Mesenchymal stem cell (in vitro differentiated cells and primary cell): ENCODE data around the gene ACY1.
A peak's percentile ranks its signal among the peaks of the same experiment; 100 is the strongest.

ENCODE experiments used
- DNase-seq: peaks from one replicate; pipeline ENCODE4 v3.0.0-alpha.2; 2013
- H2AFZ ChIP-seq: one replicate; pipeline ENCODE4 v1.6.1; 2013; ENCODE audit warnings: low read depth, mild to moderate bottlenecking, control low read depth, inconsistent platforms, low read length, moderate library complexity
- H2AK5ac ChIP-seq: 2 replicates; pipeline ENCODE4 v1.6.1; 2013; ENCODE audit warnings: low read length, moderate library complexity, mild to moderate bottlenecking, inconsistent platforms; ENCODE audit not compliant: severe bottlenecking
- H2BK120ac ChIP-seq: one replicate; pipeline ENCODE4 v1.6.1; 2013; ENCODE audit warnings: low read depth, mild to moderate bottlenecking, inconsistent platforms, low read length, moderate library complexity
- H2BK12ac ChIP-seq, 2 experiments: one replicate each; pipeline ENCODE4 v1.6.1; 2013; ENCODE audit warnings: inconsistent platforms in 2 of 2, low read length in 2 of 2, mild to moderate bottlenecking in 2 of 2, moderate library complexity in 2 of 2, control low read depth in 1 of 2
- H2BK15ac ChIP-seq: one replicate; pipeline ENCODE4 v1.6.1; 2013; ENCODE audit warnings: mild to moderate bottlenecking, low read depth, inconsistent platforms; ENCODE audit not compliant: poor library complexity, severe bottlenecking
- H2BK5ac ChIP-seq: 2 replicates; pipeline ENCODE4 v1.6.1; 2013; ENCODE audit warnings: low read depth, mild to moderate bottlenecking, low read length, control low read depth, inconsistent platforms; ENCODE audit not compliant: poor library complexity, severe bottlenecking
- H3K14ac ChIP-seq, 2 experiments: one replicate each; pipeline ENCODE4 v1.6.1; 2013; ENCODE audit warnings: inconsistent platforms in 2 of 2, low read length in 2 of 2, control low read depth in 1 of 2, mild to moderate bottlenecking in 1 of 2, moderate library complexity in 1 of 2
- H3K18ac ChIP-seq, 2 experiments: one replicate each; pipeline ENCODE4 v1.6.1; 2013; ENCODE audit warnings: inconsistent platforms in 2 of 2, low read length in 2 of 2, control low read depth in 1 of 2, low read depth in 1 of 2, mild to moderate bottlenecking in 1 of 2
- H3K23ac ChIP-seq, 2 experiments: one replicate each; pipeline ENCODE4 v1.6.1; 2013; ENCODE audit warnings: inconsistent platforms in 2 of 2, low read length in 2 of 2, mild to moderate bottlenecking in 2 of 2, moderate library complexity in 2 of 2, control low read depth in 1 of 2
- H3K27ac ChIP-seq: 2 replicates; pipeline ENCODE4 v1.5.1; 2013; ENCODE audit warnings: mild to moderate bottlenecking, moderate library complexity, low read length, control low read depth, inconsistent platforms; ENCODE audit not compliant: poor library complexity, severe bottlenecking
- H3K27me3 ChIP-seq, 2 experiments: 2 replicates each; pipeline versions ENCODE4 v1.6.1 to v1.7.0; 2013; ENCODE audit warnings: low read length in 2 of 2, mild to moderate bottlenecking in 2 of 2, moderate library complexity in 2 of 2, control low read depth in 1 of 2, inconsistent platforms in 1 of 2; ENCODE audit not compliant: control insufficient read depth in 1 of 2, insufficient read depth in 1 of 2
- H3K36me3 ChIP-seq, 2 experiments: 2 replicates each; pipeline versions ENCODE4 v1.6.1 to v1.7.0; 2013; ENCODE audit warnings: low read length in 2 of 2, control low read depth in 1 of 2, inconsistent platforms in 1 of 2, low read depth in 1 of 2, mild to moderate bottlenecking in 1 of 2; ENCODE audit not compliant: insufficient read depth in 2 of 2, control insufficient read depth in 1 of 2
- H3K4ac ChIP-seq, 2 experiments: one replicate each; pipeline ENCODE4 v1.6.1; 2013; ENCODE audit warnings: inconsistent platforms in 2 of 2, low read length in 2 of 2, mild to moderate bottlenecking in 2 of 2, moderate library complexity in 2 of 2, control low read depth in 1 of 2, low read depth in 1 of 2
- H3K4me1 ChIP-seq: 2 replicates; pipeline ENCODE4 v1.6.1; 2013; ENCODE audit warnings: low read depth, low read length, control low read depth; ENCODE audit not compliant: control insufficient read depth, insufficient read depth
- H3K4me2 ChIP-seq: 2 replicates; pipeline ENCODE4 v1.6.1; 2013; ENCODE audit warnings: low read length, mild to moderate bottlenecking, inconsistent platforms; ENCODE audit not compliant: poor library complexity, severe bottlenecking
- H3K4me3 ChIP-seq, 2 experiments: 2 replicates each; pipeline versions ENCODE4 v1.5.1 to v1.7.0; 2013; ENCODE audit warnings: low read length in 2 of 2, mild to moderate bottlenecking in 2 of 2, control low read depth in 1 of 2, low read depth in 1 of 2; ENCODE audit not compliant: insufficient read depth in 1 of 2
- H3K79me1 ChIP-seq: replicated peaks from 2 replicates; pipeline ENCODE4 v1.6.1; 2013; ENCODE audit warnings: mild to moderate bottlenecking, control low read depth, low read length, inconsistent platforms; ENCODE audit not compliant: poor library complexity, severe bottlenecking
- H3K9ac ChIP-seq: 2 replicates; pipeline ENCODE4 v1.7.0; 2013; ENCODE audit warnings: mild to moderate bottlenecking, low read length, moderate library complexity
- H3K9me3 ChIP-seq: 2 replicates; pipeline ENCODE4 v1.7.0; 2013; ENCODE audit warnings: mild to moderate bottlenecking, low read length; ENCODE audit not compliant: control insufficient read depth
- H4K8ac ChIP-seq: one replicate; pipeline ENCODE4 v1.6.1; 2013; ENCODE audit warnings: inconsistent platforms, mild to moderate bottlenecking, low read length, moderate library complexity
- H4K91ac ChIP-seq: one replicate; pipeline ENCODE4 v1.6.1; 2013; ENCODE audit warnings: mild to moderate bottlenecking, low read length, inconsistent platforms
- WGBS: methylation state at CpG from one replicate; pipeline ENCODE4 v1.1.7; 2013; ENCODE audit warnings: mixed read lengths; 5-methylcytosine and 5-hydroxymethylcytosine counted together

The ACY1 gene

DNA sequence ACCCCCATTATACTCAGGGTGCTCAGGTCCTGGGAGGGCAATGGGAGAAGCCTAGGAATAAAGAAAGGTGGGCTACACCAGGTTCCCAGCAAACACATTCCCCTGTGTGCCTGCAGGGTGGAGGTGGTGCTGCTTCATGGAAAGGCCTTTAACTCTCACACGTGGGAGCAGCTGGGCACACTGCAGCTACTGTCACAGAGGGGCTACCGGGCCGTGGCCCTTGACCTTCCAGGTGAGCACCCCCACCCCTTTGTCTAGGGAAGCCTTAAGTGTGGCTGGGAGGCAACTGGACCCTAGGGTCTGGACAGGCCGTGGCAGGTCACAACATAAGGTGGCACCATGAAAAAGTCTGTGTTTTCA is 5.2 kb upstream of the ACY1 start:
- H2BK120ac ChIP-seq = no peak overlapping the region
- H3K27me3 ChIP-seq = no peaks in the 10 kb centered on the region
- H3K4me3 ChIP-seq = no peak overlapping the region
- 78% methylated on average over 3 of the region's 4 CpGs for WGBS
- H3K23ac ChIP-seq = no peak overlapping the region
- H3K9ac ChIP-seq = no peak overlapping the region
- no peak overlapping the region for H2AFZ ChIP-seq
- H3K36me3 ChIP-seq = peaks cover 0 to 12% of the 10 kb centered on the region in 2 experiments
- no peak overlapping the region for H2BK15ac ChIP-seq
- no peak overlapping the region for H4K8ac ChIP-seq
- H3K4me1 ChIP-seq = peaks cover 28% of the 10 kb centered on the region
- no peak overlapping the region for H3K4me2 ChIP-seq
- H3K18ac ChIP-seq = no peak overlapping the region
- H3K9me3 ChIP-seq = no peaks in the 10 kb centered on the region
- H3K4ac ChIP-seq = no peak overlapping the region
- no peak overlapping the region for H3K14ac ChIP-seq
- no peak overlapping the region for H2BK12ac ChIP-seq
- H3K27ac ChIP-seq = no peak overlapping the region
- H2BK5ac ChIP-seq = no peak overlapping the region
- H3K79me1 ChIP-seq = peaks cover 19% of the 10 kb centered on the region
- H2AK5ac ChIP-seq = no peak overlapping the region
- no peak overlapping the region for H4K91ac ChIP-seq
- no peak for DNase-seq

DNA sequence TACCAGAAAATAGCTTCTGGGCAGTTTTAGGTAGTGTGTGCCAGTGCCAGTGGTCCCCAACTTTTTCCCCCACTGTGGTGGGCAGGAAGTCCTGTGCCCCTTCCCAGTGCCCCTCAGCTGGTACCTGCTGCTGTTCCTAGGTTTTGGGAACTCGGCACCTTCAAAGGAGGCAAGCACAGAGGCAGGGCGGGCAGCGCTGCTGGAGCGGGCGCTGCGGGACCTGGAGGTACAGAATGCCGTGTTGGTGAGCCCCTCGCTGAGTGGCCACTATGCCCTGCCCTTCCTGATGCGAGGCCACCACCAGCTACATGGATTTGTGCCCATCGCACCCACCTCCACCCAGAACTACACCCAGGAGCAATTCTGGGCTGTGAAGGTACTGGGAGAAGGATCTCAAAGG is 3.1 kb upstream of the ACY1 start:
- DNase-seq = no peak
- H2BK120ac ChIP-seq = no peak overlapping the region
- H3K36me3 ChIP-seq = peaks cover 0 to 12% of the 10 kb centered on the region in 2 experiments
- H2AK5ac ChIP-seq = no peak overlapping the region
- H3K18ac ChIP-seq = no peak overlapping the region
- H3K79me1 ChIP-seq = peaks cover 12% of the 10 kb centered on the region
- no peak overlapping the region for H2AFZ ChIP-seq
- H2BK12ac ChIP-seq = no peak overlapping the region
- WGBS = 97% methylated on average over 8 of the region's 10 CpGs
- no peak overlapping the region for H3K4ac ChIP-seq
- H4K91ac ChIP-seq = peak overlapping the region; percentile 8
- H3K27me3 ChIP-seq = no peaks in the 10 kb centered on the region
- no peak overlapping the region for H3K23ac ChIP-seq
- no peak overlapping the region for H3K4me3 ChIP-seq
- no peak overlapping the region for H3K14ac ChIP-seq
- no peak overlapping the region for H2BK5ac ChIP-seq
- H3K4me2 ChIP-seq = no peak overlapping the region
- H3K27ac ChIP-seq = no peak overlapping the region
- H2BK15ac ChIP-seq = no peak overlapping the region
- H3K9me3 ChIP-seq = no peaks in the 10 kb centered on the region
- H4K8ac ChIP-seq = no peak overlapping the region
- H3K9ac ChIP-seq = no peak overlapping the region
- H3K4me1 ChIP-seq = peaks cover 25% of the 10 kb centered on the region

DNA sequence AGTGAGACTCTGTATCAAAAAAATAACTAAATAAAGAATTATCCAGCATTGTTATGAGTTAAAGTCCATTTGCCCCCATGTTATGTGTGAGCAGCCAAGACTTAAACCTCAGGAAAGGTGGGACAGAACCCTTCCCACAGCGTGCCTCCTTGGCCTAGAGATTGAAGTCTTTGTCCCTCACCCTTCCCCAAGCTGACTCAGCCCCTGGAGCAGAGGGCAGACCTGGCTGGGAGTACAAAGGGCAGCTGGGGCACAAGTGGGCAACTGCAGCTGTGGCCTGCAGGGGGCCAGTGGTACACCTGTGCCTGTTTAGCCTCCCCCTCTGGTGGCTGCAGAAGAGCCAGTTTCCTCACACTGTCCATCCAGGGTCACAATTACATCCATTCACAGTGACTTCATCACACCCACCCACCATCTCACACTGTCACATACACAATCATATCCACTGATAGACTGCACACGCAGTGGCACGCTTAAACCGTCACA is 940 bp upstream of the ACY1 start:
- Histone ChIP-seq H2BK15ac (no peak overlapping the region), H3K9ac (peak overlapping the region; percentile 92), H3K79me1 (peaks cover 12% of the 10 kb centered on the region), H2AK5ac (no peak overlapping the region), H3K4me1 (peaks cover 17% of the 10 kb centered on the region), H3K27ac (peak overlapping the region; percentile 75), H3K9me3 (no peaks in the 10 kb centered on the region), H3K4me3 (peak overlapping the region; percentile 59 to 95), H3K4me2 (peak overlapping the region; percentile 64), H2AFZ (peak overlapping the region; percentile 54), H3K14ac (peak overlapping the region in 1 of 2 experiments; percentile 97), H3K18ac (peak overlapping the region; percentile 94 to 96), H3K36me3 (peaks cover 0 to 22% of the 10 kb centered on the region in 2 experiments), H3K4ac (peak overlapping the region; percentile 16 to 77), H2BK5ac (no peak overlapping the region), H2BK12ac (peak overlapping the region; percentile 82 to 86), H4K8ac (peak overlapping the region; percentile 94), H2BK120ac (no peak overlapping the region), H4K91ac (peak overlapping the region; percentile 83), H3K27me3 (no peaks in the 10 kb centered on the region), H3K23ac (peak overlapping the region in 1 of 2 experiments; percentile 20)
- WGBS = 6% methylated on average over 4 of the region's 4 CpGs
- no peak for DNase-seq

DNA sequence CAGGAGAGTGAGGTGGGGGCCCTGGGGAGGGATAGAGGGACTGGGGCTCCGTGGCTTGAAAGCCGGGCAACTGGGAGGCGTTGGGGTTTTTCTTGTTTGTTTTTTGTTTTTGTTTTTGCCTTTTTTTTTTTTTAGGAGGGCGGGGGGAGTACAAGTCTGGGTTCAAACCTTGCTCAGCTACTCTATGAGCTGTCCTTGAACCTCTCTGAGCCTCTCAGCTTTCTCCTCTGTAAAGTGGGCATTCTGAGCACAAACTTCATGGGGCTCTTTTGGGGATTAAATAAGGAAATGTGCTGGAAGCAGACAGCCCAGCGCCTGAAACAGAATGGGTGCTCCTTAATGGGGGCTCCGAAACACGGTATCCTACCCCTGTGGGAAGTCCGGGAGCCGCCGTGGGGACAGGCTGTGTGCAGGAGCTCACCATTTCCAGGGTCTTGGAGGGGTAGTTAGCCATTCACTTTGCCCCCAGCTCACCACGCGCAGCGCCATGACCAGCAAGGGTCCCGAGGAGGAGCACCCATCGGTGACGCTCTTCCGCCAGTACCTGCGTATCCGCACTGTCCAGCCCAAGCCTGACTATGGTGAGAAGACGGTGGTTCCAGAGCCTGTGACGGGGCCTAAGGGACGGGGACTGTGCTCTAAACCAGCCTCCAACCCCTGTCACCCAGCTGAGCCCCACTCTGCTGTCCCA is 388 bp downstream of the ACY1 start:
- Histone ChIP-seq H4K91ac (peak overlapping the region; percentile 63), H3K14ac (peak overlapping the region; percentile 19 to 83), H4K8ac (peak overlapping the region; percentile 82), H2BK15ac (peak overlapping the region; percentile 63), H3K79me1 (peaks cover 12% of the 10 kb centered on the region), H3K9me3 (no peaks in the 10 kb centered on the region), H2AFZ (no peak overlapping the region), H2BK12ac (peak overlapping the region; percentile 9 to 98), H3K23ac (no peak overlapping the region), H3K4me3 (peak overlapping the region; percentile 59 to 95), H3K4ac (peak overlapping the region; percentile 18 to 34), H3K4me1 (peaks cover 18% of the 10 kb centered on the region), H2AK5ac (peak overlapping the region; percentile 79), H2BK120ac (peak overlapping the region; percentile 92), H3K9ac (peak overlapping the region; percentile 92), H3K27me3 (no peaks in the 10 kb centered on the region), H3K27ac (peak overlapping the region; percentile 93), H2BK5ac (no peak overlapping the region), H3K4me2 (peak overlapping the region; percentile 64), H3K36me3 (peaks cover 0 to 23% of the 10 kb centered on the region in 2 experiments), H3K18ac (peak overlapping the region; percentile 3 to 62)
- 91% methylated on average over 18 of the region's 22 CpGs for WGBS
- DNase-seq = no peak
